Measurements from ENCODE around the gene ZNF683. TPM values are rescaled to one million over a fixed set of nuclear protein-coding genes. Genes with fewer than 3 reads are reported as not detected.

Gene ZNF683
- total RNA-seq, 1 donor from 2014 or later: 1.2 TPM

DNA sequence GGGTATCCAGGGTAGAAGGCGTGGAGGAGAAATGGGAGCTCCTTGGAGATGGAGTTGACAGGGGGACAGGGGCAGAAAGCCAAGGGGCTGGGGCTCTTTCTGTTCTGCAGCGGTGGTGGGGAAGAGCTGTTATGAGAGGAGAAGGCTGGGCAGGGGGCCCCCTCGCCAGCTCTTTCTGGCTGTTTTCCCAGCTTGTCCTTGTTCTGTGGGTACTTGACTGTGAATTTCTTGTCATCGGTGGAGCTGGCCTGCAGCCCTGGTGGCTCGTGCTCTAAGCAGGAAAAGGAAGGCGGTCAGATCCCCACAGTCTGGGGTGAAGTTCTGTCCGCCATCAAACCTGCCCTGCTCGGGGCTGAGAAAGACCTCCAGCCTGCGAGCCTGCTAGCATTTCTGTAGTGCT lies 7.6 kb downstream of the ZNF683 start:
- Histone ChIP-seq H3K36me3 (no peaks in the 10 kb centered on the region), H3K4me3 (no peak overlapping the region), H3K4me1 (peaks cover 17% of the 10 kb centered on the region), H3K9me3 (no peaks in the 10 kb centered on the region), H3K27me3 (ENCODE audit: low read depth) (peaks cover 49% of the 10 kb centered on the region), H3K27ac (no peak overlapping the region)
- ATAC-seq (no peak), DNase-seq (no peak)
- intact Hi-C loops (cut with DNase I): no loop called here
- TF ChIP-seq CTCF (IDR thresholded peaks at IDR 0.05): no peak

GRCh38 chr1:26363549-26364448 lies 8.8 kb downstream of the ZNF683 start:
- intact Hi-C loops (cut with DNase I): no loop called here
- peak; percentile 95 for TF ChIP-seq CTCF (IDR thresholded peaks at IDR 0.05)
- Histone ChIP-seq H3K4me1 (peaks cover 19% of the 10 kb centered on the region), H3K4me3 (no peak overlapping the region), H3K9me3 (no peaks in the 10 kb centered on the region), H3K27me3 (ENCODE audit: low read depth) (peaks cover 55% of the 10 kb centered on the region), H3K36me3 (no peaks in the 10 kb centered on the region), H3K27ac (no peak overlapping the region)
- DNase-seq: peak; percentile 91
- ATAC-seq: peak; percentile 86 to 88

- Histone ChIP-seq H3K9me3 (no peaks in the 10 kb centered on the region), H3K27ac (no peak overlapping the region), H3K27me3 (ENCODE audit: low read depth) (peaks cover 67% of the 10 kb centered on the region), H3K4me3 (no peak overlapping the region), H3K36me3 (no peaks in the 10 kb centered on the region), H3K4me1 (peaks cover 19% of the 10 kb centered on the region)
- intact Hi-C loops (cut with DNase I): no loop called here
- ATAC-seq (no peak), DNase-seq (no peak)
- TF ChIP-seq CTCF (IDR thresholded peaks at IDR 0.05): no peak
Measured at GRCh38 chr1:26362331-26362730, 10.2 kb downstream of the ZNF683 start.

DNA sequence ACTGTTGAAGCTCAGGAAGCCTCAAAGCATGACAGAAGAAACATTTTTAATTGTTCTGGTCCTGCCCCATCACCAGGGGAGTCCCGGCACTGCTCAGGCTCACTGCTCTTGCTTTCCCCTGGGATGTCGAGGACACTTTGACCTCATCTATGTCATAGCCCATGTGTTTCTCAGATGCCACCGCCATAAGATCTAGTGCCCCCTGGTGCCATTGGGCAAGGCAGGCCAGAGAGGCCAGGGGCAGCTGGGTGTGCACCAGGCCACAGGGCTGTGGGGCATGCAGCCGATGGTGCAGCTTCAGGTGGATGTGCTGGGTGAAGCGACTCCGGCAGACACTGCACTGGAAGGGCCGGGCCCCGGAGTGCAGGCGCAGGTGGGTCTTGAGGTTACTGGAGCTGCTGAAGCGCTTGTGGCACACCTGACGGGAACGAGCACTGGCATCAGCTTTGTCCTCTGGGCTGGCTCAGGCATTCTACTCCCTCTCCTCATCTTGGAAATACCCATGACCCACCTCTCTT lies 10.9 kb downstream of the ZNF683 start:
- ATAC-seq (no peak), DNase-seq (no peak)
- intact Hi-C loops (cut with DNase I): no loop called here
- no peak for TF ChIP-seq CTCF (IDR thresholded peaks at IDR 0.05)
- H3K9me3 ChIP-seq: no peaks in the 10 kb centered on the region
- H3K4me3 ChIP-seq: no peak overlapping the region
- H3K36me3 ChIP-seq: no peaks in the 10 kb centered on the region
- peaks cover 70% of the 10 kb centered on the region for H3K27me3 ChIP-seq (ENCODE audit: low read depth)
- H3K4me1 ChIP-seq: peaks cover 19% of the 10 kb centered on the region
- no peak overlapping the region for H3K27ac ChIP-seq

DNA sequence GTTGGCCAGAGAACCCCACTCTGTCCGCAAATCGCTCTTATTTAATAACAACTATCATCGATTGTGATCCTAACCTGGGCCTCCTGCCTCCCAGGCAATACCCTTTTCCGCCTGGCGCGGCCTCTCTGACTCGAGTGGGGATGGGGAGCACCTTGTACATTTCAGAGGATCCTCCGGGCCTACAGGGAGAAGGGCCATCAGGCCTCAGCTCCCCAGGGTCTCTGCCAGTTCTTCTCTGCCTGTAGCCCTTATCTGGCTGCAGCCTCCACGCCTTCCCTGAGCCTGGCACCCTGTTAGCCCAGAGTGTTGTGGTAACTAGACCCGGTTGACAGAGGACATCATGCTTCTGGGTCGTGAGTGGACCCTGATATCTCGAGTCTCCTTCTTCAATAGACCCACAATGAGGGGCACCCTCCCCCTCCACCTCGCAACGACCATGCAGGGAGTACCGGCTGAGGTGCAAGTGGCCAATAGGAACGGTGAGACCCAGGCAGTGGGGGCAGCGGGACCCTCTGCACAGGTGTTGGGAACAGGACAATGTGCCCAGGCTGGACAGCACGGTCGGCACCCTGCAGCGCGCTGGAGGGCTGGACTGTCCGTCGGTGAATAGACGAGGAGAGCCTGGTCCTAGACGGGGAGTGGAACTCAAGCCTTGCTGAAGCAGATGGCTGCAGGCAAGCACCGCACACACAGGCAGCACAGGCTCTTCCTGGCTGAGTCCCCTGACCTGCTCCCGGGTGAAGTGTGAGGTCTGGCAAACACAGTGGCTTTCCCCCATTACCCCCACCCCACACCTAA lies 11.5 kb downstream of the ZNF683 start:
- Histone ChIP-seq H3K27me3 (ENCODE audit: low read depth) (peaks cover 70% of the 10 kb centered on the region), H3K27ac (no peak overlapping the region), H3K4me3 (peak overlapping the region; percentile 36), H3K4me1 (peaks cover 19% of the 10 kb centered on the region), H3K9me3 (no peaks in the 10 kb centered on the region), H3K36me3 (no peaks in the 10 kb centered on the region)
- no peak for TF ChIP-seq CTCF (IDR thresholded peaks at IDR 0.05)
- intact Hi-C loops (cut with DNase I): no loop called here
- no peak for DNase-seq
- ATAC-seq: no peak

Data from lower lobe of right lung (tissue), 2 donors.